Measurements from ENCODE around the gene SNAP29.
"Not testable (repeated sequence)": the region's sequence is repeated elsewhere in the genome, so short reads cannot be mapped to it uniquely, and the experiment has no call there.

Gene SNAP29

DNA sequence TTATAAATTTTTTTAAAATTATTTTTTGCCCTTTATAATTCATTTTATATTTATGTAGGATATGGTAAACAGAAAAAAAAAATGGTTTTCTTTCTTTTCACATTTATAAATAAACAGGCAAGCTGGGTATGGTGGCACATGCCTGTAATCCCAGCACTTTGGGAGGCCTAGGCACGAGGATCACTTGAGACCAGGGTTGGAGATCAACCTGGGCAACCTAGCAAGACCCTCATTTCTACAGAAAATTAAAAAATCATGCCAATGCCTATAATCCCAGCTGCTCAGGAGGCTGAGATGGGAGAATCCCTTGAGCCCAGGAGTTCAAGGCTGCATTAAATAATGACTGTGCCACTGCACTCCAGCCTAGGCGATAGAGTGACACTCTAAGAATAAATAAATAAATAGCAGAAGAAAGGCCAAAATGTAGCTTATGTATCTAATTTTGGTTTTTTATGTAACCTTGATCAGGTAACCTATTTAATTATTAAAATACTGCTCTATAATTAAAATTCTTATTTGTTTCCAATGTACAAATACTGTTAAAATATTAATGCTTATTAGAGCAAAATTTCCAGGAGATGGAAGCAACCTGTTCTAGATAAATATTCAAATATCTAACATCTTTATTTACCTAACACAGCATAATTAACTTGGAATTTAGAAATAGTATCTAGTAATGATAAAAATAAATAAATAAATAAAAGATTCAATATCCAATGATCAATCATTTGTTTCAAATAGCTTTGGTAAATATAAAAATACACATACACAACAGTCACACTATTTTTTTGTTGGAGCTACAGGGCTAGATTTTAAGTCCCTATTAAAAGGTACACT, 21.6 kb upstream of the SNAP29 start:
- DNase-seq = no peak

DNA sequence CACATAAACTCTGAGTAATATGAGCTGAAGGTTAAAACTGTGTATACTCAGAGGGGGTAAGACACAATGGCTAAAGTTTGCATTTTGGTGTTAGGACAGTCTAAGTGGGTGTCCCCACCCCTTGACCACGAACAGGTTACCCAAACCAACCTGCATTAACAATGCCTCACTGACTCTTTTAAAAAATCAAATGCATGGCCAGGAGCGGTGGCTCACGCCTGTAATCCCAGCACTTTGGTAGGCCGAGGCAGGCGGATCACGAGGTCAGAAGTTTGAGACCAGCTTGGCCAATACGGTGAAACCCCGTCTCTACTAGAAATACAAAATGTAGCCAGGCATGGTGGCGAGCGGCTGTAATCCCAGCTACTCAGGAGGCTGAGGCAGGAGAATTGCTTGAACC, 19.5 kb upstream of the SNAP29 start:
- DNase-seq = not testable (repeated sequence)

DNA sequence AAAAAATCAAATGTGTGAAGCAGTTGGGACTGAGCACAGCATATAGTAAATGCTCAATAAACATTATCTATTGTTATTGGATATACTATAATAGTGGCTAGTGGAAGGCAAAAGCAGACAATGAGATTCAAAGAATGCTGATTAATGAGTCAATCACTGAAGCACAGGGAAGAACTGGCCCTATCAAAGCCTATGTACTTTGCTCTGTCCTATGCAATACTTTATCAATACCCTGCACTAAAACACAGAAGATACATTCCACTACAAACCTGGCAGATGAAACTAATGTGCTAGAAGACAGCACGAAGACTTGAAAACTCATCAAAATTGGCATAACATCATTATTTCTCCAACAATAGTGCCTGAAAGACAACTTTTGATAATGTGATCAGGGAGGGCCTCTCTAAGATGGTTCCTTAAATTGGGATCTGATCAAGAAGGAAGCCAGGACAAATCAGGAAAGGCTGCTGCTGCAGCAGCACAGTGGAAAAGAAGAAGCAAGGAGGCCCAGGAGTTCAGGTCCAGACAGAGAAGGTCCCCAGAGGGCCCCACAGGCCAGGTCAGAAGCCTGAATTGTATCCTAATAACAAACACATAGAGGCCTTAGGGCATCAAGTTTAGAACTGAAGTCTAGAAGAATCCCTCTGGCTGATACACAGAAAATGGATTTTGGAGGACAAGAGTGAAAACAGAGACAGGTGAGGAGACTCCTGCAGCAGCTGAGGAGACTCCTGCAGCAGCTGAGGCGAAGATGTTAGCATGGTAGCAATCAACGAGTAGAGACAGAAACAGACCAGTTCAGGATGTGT, 18.8 kb upstream of the SNAP29 start:
- DNase-seq = no peak

DNA sequence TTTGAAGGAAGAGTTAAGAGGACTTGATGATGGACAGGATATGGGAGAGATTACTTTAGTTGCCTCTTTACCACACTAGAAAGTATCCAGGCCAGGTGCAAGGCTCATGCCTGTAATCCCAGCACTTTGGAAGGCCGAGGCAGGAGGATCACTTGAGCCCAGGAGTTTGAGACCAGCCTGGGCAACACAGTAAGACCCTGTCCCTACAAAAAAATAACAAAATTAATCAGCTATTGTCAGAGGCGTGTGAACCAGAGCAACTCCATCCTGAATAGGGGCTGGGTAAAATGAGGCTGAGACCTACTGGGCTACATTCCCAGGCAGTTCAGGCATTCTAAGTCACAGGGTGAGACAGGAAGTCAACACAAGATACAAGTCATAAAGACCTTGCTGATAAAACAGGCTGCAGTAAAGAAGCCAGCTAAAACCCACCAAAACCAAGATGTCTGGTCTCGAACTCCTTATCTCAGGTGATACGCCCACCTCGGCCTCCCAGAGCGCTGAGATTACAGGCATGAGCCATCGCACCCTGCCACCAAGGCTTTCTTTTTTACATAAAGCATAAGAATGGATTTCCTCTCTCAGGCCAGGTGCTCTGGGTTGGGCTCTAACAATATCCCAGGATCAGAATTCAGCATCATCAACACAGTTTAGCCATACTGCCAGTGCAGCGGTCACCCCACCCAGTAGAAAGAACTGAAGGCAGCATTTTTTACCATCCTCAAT, 18.0 kb upstream of the SNAP29 start:
- no peak for DNase-seq

DNA sequence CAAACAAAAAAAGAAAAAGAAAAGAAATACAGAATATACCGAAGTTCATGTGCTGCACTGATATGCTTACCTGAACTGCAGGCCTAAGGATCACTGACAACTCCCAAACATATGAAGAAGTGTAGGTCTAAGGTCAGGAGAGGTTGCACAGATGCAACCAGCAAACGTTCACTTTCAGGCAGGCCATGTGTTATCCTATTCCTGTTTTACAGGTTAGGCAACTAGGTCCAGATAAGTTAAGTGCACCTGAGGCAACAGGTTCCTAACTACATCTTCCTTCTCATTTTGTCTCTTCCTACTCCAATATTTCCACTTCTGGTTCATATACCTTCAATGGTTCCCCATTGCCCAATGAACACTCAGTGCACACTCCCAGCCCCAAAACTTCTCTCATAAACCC, 15.3 kb upstream of the SNAP29 start:
- no peak for DNase-seq

DNA sequence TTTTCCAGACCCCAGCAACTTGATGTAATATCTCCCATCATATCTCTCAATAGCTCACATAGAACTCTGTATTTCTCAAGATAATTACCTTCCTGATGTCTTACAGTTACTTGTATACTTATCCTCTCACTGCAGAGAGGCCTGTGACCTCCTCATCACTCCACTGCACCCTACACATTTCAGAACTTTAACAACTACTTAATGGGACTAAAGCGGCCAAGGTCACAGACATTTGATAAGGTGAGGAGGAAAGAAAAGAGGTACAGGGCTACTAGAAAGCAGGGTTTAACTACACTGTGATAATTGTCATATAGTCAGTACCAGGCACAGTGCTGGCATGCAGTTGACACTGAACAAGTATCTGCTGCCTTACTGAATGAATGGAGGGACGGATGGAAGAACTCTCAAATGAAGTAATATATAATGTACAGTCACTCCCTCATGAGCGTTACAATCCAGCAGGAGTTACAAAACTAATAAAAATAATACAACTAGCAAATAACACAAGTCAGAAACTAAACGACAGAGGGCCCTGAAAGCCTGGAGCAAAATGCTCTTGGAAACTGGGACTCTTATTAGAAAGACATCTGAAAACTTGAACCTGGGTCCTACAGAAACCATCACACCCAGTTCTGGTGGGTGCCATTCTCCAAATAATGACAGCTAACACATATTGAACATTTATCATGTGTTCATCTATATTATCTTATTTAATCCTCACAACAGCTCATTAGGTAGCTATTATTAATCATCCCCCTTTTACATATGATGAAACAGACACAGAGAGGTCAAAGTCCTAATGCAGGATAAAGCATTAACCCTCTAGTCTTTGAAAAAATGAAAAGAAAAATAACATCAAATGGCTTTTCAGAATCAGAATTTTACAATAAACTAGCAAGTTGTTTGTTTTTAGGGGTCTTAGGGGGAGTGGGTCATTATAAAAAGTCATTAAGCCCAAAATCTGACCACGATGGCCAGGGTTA, 14.5 kb upstream of the SNAP29 start:
- no peak for DNase-seq

DNA sequence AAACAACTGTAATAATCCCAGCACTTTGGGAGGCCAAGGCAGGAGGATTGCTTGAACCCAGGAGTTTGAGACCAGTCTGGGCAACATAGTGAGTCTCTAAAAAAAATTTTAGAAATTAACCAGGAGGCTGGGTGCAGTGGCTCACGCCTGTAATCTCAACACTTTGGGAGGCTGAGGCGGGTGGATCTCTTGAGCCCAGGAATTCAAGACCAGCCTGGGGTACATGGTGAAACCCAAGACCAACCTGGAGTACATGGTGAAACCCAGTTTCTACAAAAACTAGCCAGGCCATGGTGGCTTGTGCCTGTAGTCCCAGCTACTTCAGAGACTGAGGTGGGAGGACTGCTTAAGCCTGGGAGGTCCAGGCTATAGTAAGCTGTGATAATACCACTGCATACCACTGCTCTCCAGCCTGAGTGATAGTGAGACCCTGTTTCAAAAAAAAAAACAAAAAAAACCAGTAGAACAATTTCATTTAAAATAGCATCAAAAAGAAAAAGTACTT, 11.4 kb upstream of the SNAP29 start:
- DNase-seq = no peak

DNA sequence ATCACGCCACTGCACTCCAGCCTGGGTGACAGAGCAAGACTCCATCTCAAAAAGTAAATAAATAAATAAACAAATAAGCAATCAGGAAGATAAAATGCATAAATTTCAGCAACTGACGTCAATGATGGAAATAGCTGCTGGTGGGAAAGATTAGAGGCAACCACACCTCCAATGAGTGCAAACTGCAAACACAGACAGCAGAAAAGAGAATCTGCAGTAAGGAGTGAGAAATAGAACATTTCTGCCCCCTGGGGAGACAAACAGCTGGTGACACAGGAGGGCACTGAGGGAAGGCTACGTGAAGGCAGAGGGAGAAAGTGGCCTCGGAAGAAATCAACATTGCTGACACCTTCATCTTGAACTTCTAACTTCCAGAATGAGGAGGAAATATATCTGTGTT, 6.7 kb upstream of the SNAP29 start:
- no peak for DNase-seq

DNA sequence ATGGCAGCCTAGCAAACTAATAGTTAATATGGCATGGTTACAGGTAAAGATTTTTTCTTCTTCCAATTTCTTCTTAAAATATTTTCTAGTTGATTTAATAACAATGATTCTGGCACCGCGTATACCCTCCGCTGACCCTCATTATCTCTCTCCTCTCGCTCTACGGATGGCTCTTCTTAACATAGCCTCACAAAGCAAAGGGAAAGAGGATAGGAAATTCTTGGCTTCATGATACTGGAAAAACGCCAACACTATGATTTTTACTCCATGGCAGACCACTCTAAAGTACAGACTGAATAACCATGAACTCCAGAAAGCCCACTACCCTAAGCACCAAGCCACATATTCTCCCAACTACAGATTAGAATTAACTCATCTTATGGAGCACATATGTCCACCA, 6.3 kb upstream of the SNAP29 start:
- no peak for DNase-seq

DNA sequence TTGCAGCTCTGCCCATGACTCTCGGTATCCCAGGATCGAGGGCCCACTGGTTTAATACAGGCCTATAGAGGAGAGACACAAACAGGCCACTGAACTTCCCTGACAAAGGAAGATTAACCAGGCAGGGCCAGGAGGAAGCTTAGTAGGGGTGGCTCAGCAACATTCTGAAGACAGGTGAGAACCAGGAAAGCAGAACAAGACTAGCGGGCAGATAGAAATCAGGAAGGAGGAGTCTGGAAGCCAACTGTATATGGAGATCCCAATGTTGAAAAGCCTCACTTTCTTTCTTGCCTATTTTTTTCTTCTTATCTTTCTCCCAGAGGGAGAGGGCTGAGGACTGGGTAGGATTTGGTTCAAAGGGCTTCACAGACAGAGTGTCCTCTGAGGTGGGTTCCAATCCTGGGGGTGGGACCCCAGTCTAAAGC, 5.6 kb upstream of the SNAP29 start:
- no peak for DNase-seq

DNA sequence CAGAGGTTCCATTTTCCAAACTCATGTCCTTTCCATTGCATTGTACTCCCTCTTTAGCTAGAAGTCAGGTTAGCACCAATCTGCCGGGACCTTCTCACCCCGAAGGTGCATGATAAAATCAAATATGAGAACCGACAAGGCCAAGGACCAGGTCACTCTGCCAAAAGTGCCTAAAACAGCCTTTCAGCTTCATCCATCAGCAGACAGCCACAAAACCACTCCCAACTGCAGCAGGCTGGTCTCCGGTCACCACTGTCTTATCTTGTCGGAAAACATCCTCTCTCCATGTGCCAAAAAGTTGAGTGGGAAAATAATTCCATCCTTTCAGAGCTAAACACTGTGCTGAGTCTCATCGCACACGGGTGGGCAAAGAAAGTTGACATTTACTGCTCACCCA, 1.6 kb upstream of the SNAP29 start:
- DNase-seq = no peak

DNA sequence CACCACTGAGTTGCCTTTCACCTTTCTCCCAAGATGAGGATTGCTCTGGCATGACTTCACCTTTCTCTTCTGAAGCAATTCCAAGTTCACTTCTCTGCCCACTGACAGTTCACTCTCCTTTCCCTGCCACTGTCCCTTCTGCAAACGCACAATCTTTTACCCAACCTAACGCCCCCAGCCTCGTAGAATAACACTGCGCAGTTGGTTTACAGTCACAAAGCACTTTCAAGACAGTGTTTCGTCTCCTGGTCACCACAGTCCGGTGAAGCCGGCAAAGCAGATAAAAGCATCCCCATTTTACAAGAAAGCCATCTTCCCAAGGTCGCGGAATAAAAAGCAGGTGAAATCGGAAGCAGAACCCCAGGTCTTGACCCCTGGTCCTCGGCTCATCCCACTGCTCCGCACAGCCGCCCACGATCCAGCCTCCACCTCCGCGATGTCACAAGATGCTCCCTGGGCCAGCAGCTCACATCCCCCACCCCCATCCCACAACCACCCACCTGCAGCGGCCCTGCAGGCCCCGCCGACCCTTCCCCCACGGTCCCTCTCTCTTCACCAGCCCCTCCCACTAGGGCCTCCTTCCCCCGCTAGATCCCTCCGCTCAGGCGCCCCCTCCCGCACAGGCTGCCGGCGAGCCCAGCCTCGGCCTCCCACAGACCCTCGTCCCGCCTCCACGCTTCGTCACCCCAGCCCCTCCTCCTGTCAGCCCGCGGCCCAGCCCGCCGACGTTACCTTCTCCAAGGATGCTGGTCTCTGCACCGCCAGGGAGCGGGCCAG, 781 bp upstream of the SNAP29 start:
- peak; percentile 88 for DNase-seq

DNA sequence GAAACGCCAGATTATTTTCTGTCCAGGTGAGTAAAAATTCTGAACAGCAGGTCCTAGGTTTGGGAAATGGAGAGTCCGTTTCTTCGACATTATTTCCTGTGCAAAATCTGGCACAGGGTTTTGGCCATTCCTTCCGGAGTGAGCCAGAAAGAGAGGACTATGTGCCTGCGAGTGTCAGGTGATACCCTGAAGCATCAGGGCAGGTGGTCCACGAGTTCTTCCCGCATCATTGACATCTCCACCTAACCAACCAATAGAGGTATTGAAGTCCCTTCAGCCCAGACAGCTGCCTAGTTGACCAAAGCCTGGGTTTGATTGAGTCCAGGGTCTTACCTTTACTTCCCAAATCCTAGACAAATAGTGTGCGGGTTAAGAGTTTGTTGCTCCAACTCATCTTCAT, 808 bp downstream of the SNAP29 start:
- no peak for DNase-seq

DNA sequence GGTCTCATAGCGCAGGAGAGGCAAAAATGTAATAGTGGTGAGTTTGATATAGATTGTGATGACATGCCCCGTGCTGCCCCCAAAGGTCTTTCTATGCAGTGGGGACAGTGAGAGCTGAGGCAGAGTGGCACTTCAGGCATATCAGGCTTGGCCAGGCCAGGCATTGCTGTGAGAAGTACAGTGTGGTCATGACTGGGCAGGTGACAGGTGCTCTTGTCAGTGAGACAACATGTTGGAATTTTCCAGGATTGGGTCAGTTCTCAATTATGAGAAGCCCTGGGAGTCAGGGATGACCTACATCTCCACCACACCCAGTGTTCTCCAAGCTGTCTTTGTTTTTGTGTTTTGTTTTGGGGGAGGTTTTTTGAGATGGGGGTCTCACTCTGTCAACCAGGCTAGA, 3.7 kb downstream of the SNAP29 start:
- DNase-seq = no peak

DNA sequence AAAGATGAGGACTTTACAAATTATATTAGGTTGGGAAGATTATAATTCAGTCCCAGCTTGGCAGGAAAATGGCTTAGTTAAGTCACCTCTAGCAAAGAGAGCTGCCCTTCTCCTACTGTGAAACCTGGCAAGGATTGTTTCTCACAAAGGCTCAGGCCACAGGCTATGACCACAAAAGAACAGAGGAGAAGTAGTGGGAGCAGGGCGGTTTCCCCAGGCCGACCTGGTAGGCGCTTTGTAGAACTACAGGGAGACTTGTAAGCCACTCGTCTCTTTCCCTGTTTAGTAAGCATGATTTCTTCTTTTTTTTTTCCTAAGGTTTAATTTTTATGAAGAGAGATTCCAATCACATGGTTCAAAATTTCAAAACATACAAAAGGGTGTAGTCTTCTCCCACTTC, 4.6 kb downstream of the SNAP29 start:
- no peak for DNase-seq

DNA sequence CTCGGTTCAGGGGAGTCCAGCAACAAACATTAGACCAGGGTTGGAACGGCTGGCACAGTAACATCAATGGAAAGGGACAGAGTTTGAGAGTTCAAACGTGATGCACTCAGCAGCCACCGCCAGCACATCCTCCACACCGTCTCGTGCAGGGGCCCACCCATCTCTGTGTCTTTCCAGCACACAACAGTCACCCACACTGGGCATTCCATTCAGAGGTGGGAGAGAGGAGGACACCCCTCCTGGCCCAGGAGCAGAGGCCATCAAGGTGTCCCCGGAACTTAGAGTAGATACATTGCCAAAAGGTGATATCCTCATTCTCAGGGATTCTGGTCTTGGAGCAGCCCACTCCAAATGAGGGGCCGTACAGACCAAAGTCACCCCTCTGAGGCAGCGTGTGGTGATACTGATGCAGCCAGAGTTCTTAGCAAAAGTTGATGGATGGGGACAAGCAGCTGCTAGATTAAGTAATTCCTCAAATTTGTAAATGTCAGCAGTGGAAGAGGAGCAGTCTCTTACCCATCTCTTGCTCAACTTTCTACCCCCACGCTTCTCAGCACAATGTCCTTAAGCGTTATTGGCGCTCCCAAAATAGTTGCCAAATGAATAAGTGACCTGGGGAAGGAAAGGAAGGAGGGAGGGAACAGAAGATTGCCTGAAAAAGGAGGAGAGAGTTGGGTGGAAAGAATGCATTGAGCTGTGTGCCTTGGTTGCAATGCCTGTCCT, 5.5 kb downstream of the SNAP29 start:
- no peak for DNase-seq

DNA sequence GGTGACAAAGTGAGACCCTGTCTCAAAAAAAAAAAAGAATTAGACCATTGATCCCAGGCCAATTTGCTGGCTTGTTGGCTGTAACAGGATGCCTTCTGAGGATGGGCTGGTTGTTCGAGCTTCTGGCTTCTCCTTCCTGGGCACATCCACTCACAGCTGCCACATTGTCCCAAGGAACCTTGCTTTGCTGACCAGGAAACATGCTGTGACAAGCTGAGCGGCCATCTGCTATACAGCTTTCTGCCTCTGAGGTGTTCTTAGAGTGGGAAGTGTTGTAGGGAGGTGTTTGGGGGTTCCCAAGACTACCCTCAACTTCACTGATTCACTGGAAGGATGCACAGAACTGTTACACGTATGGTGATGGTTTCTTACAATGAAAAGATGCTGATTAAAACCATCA, 6.5 kb downstream of the SNAP29 start:
- no peak for DNase-seq

DNA sequence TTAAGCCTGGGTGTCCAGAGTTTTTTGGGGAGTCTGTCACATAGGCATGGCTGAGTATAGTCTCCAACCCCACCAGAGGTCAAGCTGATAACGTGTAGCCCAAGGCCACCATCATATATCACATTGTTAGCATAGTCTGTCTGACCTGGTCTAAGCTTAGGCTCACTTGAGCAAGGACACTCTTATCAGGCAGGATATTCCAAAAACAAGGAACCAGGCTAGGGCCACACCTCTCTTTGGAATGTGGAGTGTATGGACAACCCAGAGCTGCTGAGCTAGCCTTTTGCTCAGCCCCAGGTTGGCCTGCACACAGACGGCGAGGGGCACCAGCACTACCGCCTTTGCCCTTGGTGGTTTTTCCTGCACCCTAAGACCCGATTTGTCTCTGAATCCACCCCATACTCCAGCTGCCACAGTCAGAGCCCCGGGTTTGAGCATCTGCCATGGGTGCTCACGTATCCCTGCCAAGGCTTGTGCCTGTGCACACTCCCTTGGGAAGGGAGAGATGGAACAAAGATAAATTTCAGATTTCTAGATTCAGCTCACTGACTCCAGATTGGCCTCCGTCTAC, 7.2 kb downstream of the SNAP29 start:
- DNase-seq = no peak

DNA sequence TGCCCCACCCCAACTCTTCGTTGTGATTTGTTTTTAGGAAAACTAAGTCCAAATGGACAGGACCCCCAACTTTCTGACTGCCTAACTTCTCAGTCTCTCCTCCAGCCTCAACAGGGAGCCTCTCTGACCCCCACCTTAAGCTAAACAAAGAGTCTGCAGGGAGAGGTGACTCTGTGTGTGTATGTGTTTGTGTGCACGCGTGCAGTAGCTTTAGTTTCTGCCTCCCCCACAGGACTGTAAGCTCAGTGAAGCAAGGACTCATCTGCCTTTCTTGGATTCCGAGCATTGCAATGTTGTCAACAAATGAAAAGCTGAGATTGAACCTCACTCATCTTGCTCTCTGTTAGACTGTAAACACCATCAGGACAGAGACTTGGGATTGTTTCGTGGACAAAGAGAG, 7.9 kb downstream of the SNAP29 start:
- no peak for DNase-seq
